ENCODE measurements around the gene HSPH1. TPM values are rescaled to one million over a fixed set of nuclear protein-coding genes. Genes with fewer than 3 reads are reported as not detected.
A peak's percentile ranks its signal among the peaks of the same experiment; 100 is the strongest.

The HSPH1 gene
- total and polyA plus RNA-seq, 12 donors = 19.8 to 122 (median 48.2) TPM

- TF ChIP-seq CTCF (IDR thresholded peaks at IDR 0.05) (no peak), POLR2A (IDR thresholded peaks at IDR 0.05) (no peak)
- Histone ChIP-seq H3K4me1 (replicated peaks in 1 of 2) (no peaks in the 10 kb centered on the region), H3K27ac (no peak overlapping the region), H3K9me3 (replicated peaks in 1 of 3) (no peaks in the 10 kb centered on the region), H3K36me3 (replicated peaks in 1 of 2) (no peaks in the 10 kb centered on the region), H3K27me3 (no peaks in the 10 kb centered on the region), H3K4me3 (no peak overlapping the region)
- WGBS, 4 donors = 56 to 73% (median 60%) methylated on average over 10 of the region's 10 CpGs
- no peak for DNase-seq
- intact Hi-C loops (cut with DNase I) = no loop called here
Observed at GRCh38 chr13:31119526-31119925, 42.2 kb downstream of the HSPH1 start.

- 42 to 77% (median 58%) methylated on average over 4 of the region's 4 CpGs for WGBS, 4 donors
- H3K4me3 ChIP-seq = no peak overlapping the region
- no peak overlapping the region for H3K27ac ChIP-seq
- no peaks in the 10 kb centered on the region for H3K27me3 ChIP-seq
- H3K9me3 ChIP-seq (replicated peaks in 1 of 3) = no peaks in the 10 kb centered on the region
- peak in 4 of 7 donors; percentile 13 to 48 (median 28) for DNase-seq
- intact Hi-C loops (cut with DNase I) = no loop called here
- no peaks in the 10 kb centered on the region for H3K36me3 ChIP-seq (replicated peaks in 1 of 2)
- no peak for TF ChIP-seq CTCF (IDR thresholded peaks at IDR 0.05)
- no peak for TF ChIP-seq POLR2A (IDR thresholded peaks at IDR 0.05)
- no peaks in the 10 kb centered on the region for H3K4me1 ChIP-seq (replicated peaks in 1 of 2)
Observed at GRCh38 chr13:31116224-31116623, 45.5 kb downstream of the HSPH1 start.

GRCh38 chr13:31115616-31116015 is 46.1 kb downstream of the HSPH1 start:
- intact Hi-C loops (cut with DNase I) = no loop called here
- H3K27ac ChIP-seq = no peak overlapping the region
- no peaks in the 10 kb centered on the region for H3K4me1 ChIP-seq (replicated peaks in 1 of 2)
- no peak for TF ChIP-seq POLR2A (IDR thresholded peaks at IDR 0.05)
- TF ChIP-seq CTCF (IDR thresholded peaks at IDR 0.05) = no peak
- no peaks in the 10 kb centered on the region for H3K9me3 ChIP-seq (replicated peaks in 1 of 3)
- 78 to 84% (median 80%) methylated on average over 3 of the region's 3 CpGs for WGBS, 4 donors
- no peak overlapping the region for H3K4me3 ChIP-seq
- no peaks in the 10 kb centered on the region for H3K27me3 ChIP-seq
- DNase-seq = peak in 1 of 7 donors; percentile 4
- no peaks in the 10 kb centered on the region for H3K36me3 ChIP-seq (replicated peaks in 1 of 2)

GRCh38 chr13:31114641-31115040 is 47.1 kb downstream of the HSPH1 start:
- intact Hi-C loops (cut with DNase I) = no loop called here
- TF ChIP-seq CTCF (IDR thresholded peaks at IDR 0.05) = no peak
- no peak for TF ChIP-seq POLR2A (IDR thresholded peaks at IDR 0.05)
- 77 to 92% (median 84%) methylated on average over 4 of the region's 4 CpGs for WGBS, 4 donors
- no peaks in the 10 kb centered on the region for H3K4me1 ChIP-seq (replicated peaks in 1 of 2)
- H3K27me3 ChIP-seq = no peaks in the 10 kb centered on the region
- H3K4me3 ChIP-seq = no peak overlapping the region
- peak in 1 of 7 donors; percentile 2 for DNase-seq
- H3K9me3 ChIP-seq (replicated peaks in 1 of 3) = no peaks in the 10 kb centered on the region
- no peak overlapping the region for H3K27ac ChIP-seq
- no peaks in the 10 kb centered on the region for H3K36me3 ChIP-seq (replicated peaks in 1 of 2)

All from adrenal gland (tissue), 12 donors.